ENCODE results near the gene PGAP1. TPM values are rescaled to one million over a fixed set of nuclear protein-coding genes. Genes with fewer than 3 reads are reported as not detected.
A peak's percentile ranks its signal among the peaks of the same experiment; 100 is the strongest.

Gene PGAP1
- total RNA-seq, 1 donor from 2014 or later, result 12.0 TPM

DNA sequence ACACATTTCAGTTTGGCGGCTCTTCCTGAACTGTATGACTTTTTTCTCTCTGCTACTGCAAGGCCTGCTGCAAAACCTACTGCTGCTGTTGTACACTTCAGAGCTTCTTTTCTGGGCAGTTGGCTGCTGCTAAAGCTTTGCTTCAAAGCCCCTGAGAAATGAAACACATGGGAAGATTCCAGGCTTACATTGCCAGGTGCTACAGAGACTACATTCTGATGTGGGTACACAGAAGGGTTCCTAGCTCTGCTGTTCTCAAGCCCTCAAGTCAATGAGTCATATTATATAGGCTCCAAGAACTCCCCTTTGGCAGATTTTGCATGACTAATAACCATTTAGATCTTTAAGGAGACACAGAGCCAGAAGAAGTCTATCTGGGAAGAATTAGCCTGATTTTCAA lies 12.9 kb upstream of the PGAP1 start:
- DNase-seq (no peak), ATAC-seq (no peak)
- Histone ChIP-seq H3K9me3 (no peaks in the 10 kb centered on the region), H3K36me3 (no peaks in the 10 kb centered on the region), H3K4me3 (no peak overlapping the region), H3K27ac (no peak overlapping the region), H3K4me1 (no peaks in the 10 kb centered on the region), H3K27me3 (ENCODE audit: low read depth) (no peaks in the 10 kb centered on the region)
- TF ChIP-seq CTCF (IDR thresholded peaks at IDR 0.05), result no peak
- intact Hi-C loops (cut with DNase I), result no loop called here

- TF ChIP-seq CTCF (IDR thresholded peaks at IDR 0.05), result no peak
- no peaks in the 10 kb centered on the region for H3K4me1 ChIP-seq
- H3K36me3 ChIP-seq, result no peaks in the 10 kb centered on the region
- H3K9me3 ChIP-seq, result no peaks in the 10 kb centered on the region
- ATAC-seq (no peak), DNase-seq (no peak)
- H3K27ac ChIP-seq, result no peak overlapping the region
- intact Hi-C loops (cut with DNase I), result no loop called here
- no peaks in the 10 kb centered on the region for H3K27me3 ChIP-seq (ENCODE audit: low read depth)
- no peak overlapping the region for H3K4me3 ChIP-seq
These were observed 8.9 kb upstream of the PGAP1 start for GRCh38 chr2:196935432-196935831.

DNA sequence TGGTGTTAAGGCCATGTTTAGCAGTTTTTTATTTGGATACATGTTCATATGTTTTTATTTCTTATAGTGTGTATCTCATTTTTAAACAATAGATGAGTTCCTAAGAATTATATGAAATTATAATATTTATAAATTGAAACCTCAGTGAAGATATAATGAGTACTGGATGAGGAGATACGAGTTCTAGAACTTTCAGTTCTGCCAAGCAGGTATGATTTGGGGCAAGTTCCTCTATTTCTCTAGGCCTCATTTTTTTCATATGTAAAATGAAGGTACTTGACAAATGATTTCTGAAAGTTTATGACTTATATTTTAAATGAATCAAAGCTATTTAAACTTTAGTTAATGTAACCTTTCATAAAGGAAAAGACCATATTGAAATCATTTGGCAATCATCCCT lies 8.2 kb upstream of the PGAP1 start:
- intact Hi-C loops (cut with DNase I), result no loop called here
- no peaks in the 10 kb centered on the region for H3K27me3 ChIP-seq (ENCODE audit: low read depth)
- H3K4me3 ChIP-seq, result no peak overlapping the region
- H3K9me3 ChIP-seq, result no peaks in the 10 kb centered on the region
- DNase-seq (no peak), ATAC-seq (no peak)
- no peaks in the 10 kb centered on the region for H3K4me1 ChIP-seq
- no peak for TF ChIP-seq CTCF (IDR thresholded peaks at IDR 0.05)
- H3K27ac ChIP-seq, result no peak overlapping the region
- no peaks in the 10 kb centered on the region for H3K36me3 ChIP-seq

DNA sequence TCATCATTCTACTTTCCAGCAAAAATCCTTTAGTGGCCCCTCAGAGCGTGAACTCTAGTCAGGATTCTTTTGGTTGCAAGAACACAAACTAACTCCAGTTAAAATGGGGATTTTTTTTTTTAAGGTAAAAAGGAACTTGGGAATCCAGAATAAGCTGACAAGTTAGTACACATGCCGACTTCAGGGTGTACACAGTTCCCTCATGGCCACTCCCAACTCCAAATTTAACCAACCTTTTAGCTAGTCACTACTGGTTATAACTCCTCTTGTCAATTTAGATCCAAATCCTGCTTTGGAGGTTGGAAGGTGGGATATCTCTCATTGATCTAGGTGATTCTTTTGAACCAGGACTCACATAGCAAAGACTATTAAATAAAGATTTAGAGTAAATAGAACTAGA lies 5.0 kb upstream of the PGAP1 start:
- no peak for ATAC-seq
- intact Hi-C loops (cut with DNase I), result no loop called here
- Histone ChIP-seq H3K27ac (no peak overlapping the region), H3K9me3 (no peaks in the 10 kb centered on the region), H3K27me3 (ENCODE audit: low read depth) (no peaks in the 10 kb centered on the region), H3K36me3 (no peaks in the 10 kb centered on the region), H3K4me3 (no peak overlapping the region), H3K4me1 (no peaks in the 10 kb centered on the region)
- DNase-seq, result no peak
- no peak for TF ChIP-seq CTCF (IDR thresholded peaks at IDR 0.05)

DNA sequence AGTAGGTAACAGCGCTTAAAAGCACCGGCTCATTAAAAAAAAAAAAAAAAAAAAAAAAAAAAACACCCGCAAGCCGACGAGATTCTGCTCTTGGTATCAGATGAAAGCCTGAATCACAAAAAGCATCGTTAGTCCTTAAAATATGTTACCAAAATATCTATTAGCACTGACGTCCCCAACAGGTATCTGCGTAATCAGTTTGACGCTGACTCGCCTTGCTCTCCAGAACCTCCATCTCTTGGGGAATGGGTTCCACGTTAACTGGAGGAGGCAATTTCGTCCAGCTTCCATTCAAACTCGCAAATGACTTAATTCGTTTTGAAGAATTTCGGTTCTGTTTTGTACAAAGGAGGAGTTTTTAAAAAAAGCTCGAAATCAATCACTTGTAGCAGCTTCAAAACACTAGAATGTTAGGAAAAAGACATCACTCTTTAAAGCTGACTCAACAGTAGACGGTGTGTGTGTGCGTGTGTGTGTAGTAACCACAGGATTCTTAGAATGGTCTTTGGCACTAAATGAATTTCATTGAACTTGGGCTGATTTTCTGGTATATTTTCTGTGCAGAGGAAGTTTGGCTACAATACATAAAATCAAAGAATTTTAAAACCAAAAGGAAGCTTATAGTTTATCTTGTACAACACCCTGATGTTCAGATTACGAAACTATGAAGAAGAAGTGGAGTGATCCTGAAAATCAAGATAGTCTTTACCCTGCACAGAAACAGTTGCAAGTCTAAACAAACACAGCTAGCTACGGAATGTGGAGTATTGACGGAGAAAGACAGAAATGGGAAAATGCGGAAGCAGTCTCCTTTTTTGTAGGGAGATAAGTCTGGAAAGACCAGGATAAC lies 1.1 kb upstream of the PGAP1 start:
- H3K4me1 ChIP-seq, result peaks cover 7% of the 10 kb centered on the region
- no peak for TF ChIP-seq CTCF (IDR thresholded peaks at IDR 0.05)
- peak overlapping the region; percentile 81 for H3K27ac ChIP-seq
- H3K36me3 ChIP-seq, result no peaks in the 10 kb centered on the region
- H3K27me3 ChIP-seq (ENCODE audit: low read depth), result no peaks in the 10 kb centered on the region
- H3K9me3 ChIP-seq, result no peaks in the 10 kb centered on the region
- DNase-seq (no peak), ATAC-seq (peak in 1 of 2 donors; percentile 6)
- peak overlapping the region; percentile 79 for H3K4me3 ChIP-seq
- intact Hi-C loops (cut with DNase I), result no loop called here

Measured in lower lobe of right lung (tissue), 2 donors.